Stomach smooth muscle (tissue), 2 donors: ENCODE data around the gene PIK3C2B.
"Not testable (repeated sequence)": the region's sequence is repeated elsewhere in the genome, so short reads cannot be mapped to it uniquely, and the experiment has no call there.

Source experiments
- H3K27ac ChIP-seq: one replicate; pipeline ENCODE4 v1.7.0; 2013; ENCODE audit warnings: mild to moderate bottlenecking, low read length, inconsistent platforms
- H3K27me3 ChIP-seq, 2 donors: one replicate each; pipeline ENCODE4 v1.7.0; 2013; ENCODE audit warnings: low read length in 2 of 2; ENCODE audit not compliant: insufficient read depth in 2 of 2, control insufficient read depth in 1 of 2
- H3K36me3 ChIP-seq, 2 donors: one replicate each; pipeline ENCODE4 v1.7.0; 2013; ENCODE audit warnings: low read length in 2 of 2; ENCODE audit not compliant: control insufficient read depth in 2 of 2, insufficient read depth in 2 of 2
- H3K4me1 ChIP-seq: one replicate; pipeline ENCODE4 v1.7.0; 2013; ENCODE audit warnings: low read length; ENCODE audit not compliant: control insufficient read depth, insufficient read depth
- H3K4me3 ChIP-seq, 2 donors: one replicate each; pipeline ENCODE4 v1.7.0; 2013; ENCODE audit warnings: low read length in 2 of 2
- H3K9ac ChIP-seq, 2 donors: one replicate each; pipeline ENCODE4 v1.7.0; 2013; ENCODE audit warnings: low read length in 2 of 2, mild to moderate bottlenecking in 1 of 2
- H3K9me3 ChIP-seq, 2 donors: one replicate each; pipeline ENCODE4 v1.7.0; 2013; ENCODE audit warnings: low read length in 2 of 2; ENCODE audit not compliant: control insufficient read depth in 2 of 2
- donor health status: healthy.
- donor health status: Pancreatic carcinoma.

PIK3C2B gene

GRCh38 chr1:204493984-204494280, 673 bp downstream of the PIK3C2B start:
- H3K27me3 ChIP-seq, result no peaks in the 10 kb centered on the region
- H3K36me3 ChIP-seq, result no peaks in the 10 kb centered on the region
- H3K9me3 ChIP-seq, result no peaks in the 10 kb centered on the region
- peak overlapping the region; percentile 69 to 79 for H3K9ac ChIP-seq
- H3K4me3 ChIP-seq, result peak overlapping the region; percentile 87 to 95
- peaks cover 22% of the 10 kb centered on the region for H3K4me1 ChIP-seq
- peak overlapping the region; percentile 85 for H3K27ac ChIP-seq

GRCh38 chr1:204493145-204493983, 1.2 kb downstream of the PIK3C2B start:
- no peaks in the 10 kb centered on the region for H3K9me3 ChIP-seq
- peak overlapping the region; percentile 69 to 79 for H3K9ac ChIP-seq
- H3K27me3 ChIP-seq, result no peaks in the 10 kb centered on the region
- H3K4me3 ChIP-seq, result peak overlapping the region; percentile 87 to 95
- H3K36me3 ChIP-seq, result no peaks in the 10 kb centered on the region
- peak overlapping the region; percentile 85 for H3K27ac ChIP-seq
- peaks cover 22% of the 10 kb centered on the region for H3K4me1 ChIP-seq

GRCh38 chr1:204491655-204492054, 3.0 kb downstream of the PIK3C2B start:
- no peaks in the 10 kb centered on the region for H3K27me3 ChIP-seq
- no peak overlapping the region for H3K9ac ChIP-seq
- no peaks in the 10 kb centered on the region for H3K9me3 ChIP-seq
- H3K4me3 ChIP-seq, result no peak overlapping the region
- no peaks in the 10 kb centered on the region for H3K36me3 ChIP-seq
- H3K27ac ChIP-seq, result no peak overlapping the region
- peaks cover 22% of the 10 kb centered on the region for H3K4me1 ChIP-seq

GRCh38 chr1:204487256-204487615, 7.4 kb downstream of the PIK3C2B start:
- H3K9me3 ChIP-seq, result no peaks in the 10 kb centered on the region
- H3K4me1 ChIP-seq, result peaks cover 6% of the 10 kb centered on the region
- no peak overlapping the region for H3K4me3 ChIP-seq
- no peaks in the 10 kb centered on the region for H3K27me3 ChIP-seq
- no peak overlapping the region for H3K27ac ChIP-seq
- H3K9ac ChIP-seq, result no peak overlapping the region
- H3K36me3 ChIP-seq, result no peaks in the 10 kb centered on the region

GRCh38 chr1:204486513-204487255, 7.9 kb downstream of the PIK3C2B start:
- not testable (repeated sequence) for H3K9ac ChIP-seq, H3K36me3 ChIP-seq, H3K27me3 ChIP-seq, H3K4me3 ChIP-seq, H3K9me3 ChIP-seq, H3K27ac ChIP-seq, H3K4me1 ChIP-seq

- Histone ChIP-seq H3K4me1 (peaks cover 19% of the 10 kb centered on the region), H3K9me3 (no peaks in the 10 kb centered on the region), H3K27ac (no peak overlapping the region), H3K9ac (no peak overlapping the region), H3K27me3 (no peaks in the 10 kb centered on the region), H3K36me3 (no peaks in the 10 kb centered on the region), H3K4me3 (no peak overlapping the region)
Observed at GRCh38 chr1:204483791-204484190, 10.8 kb downstream of the PIK3C2B start.

GRCh38 chr1:204480515-204480914, 14.1 kb downstream of the PIK3C2B start:
- H3K4me1 ChIP-seq, result peaks cover 36% of the 10 kb centered on the region
- H3K27ac ChIP-seq, result no peak overlapping the region

GRCh38 chr1:204479387-204480136, 15.0 kb downstream of the PIK3C2B start:
- Histone ChIP-seq H3K9me3 (no peaks in the 10 kb centered on the region), H3K27ac (no peak overlapping the region), H3K4me1 (peaks cover 36% of the 10 kb centered on the region), H3K36me3 (no peaks in the 10 kb centered on the region), H3K4me3 (no peak overlapping the region), H3K9ac (no peak overlapping the region), H3K27me3 (no peaks in the 10 kb centered on the region)

More at GRCh38 chr1:204480515-204480914, 14.1 kb downstream of the PIK3C2B start:
- Histone ChIP-seq H3K9me3 (no peaks in the 10 kb centered on the region), H3K27me3 (no peaks in the 10 kb centered on the region), H3K36me3 (no peaks in the 10 kb centered on the region), H3K4me3 (no peak overlapping the region), H3K9ac (no peak overlapping the region)

- Histone ChIP-seq H3K9ac (no peak overlapping the region), H3K36me3 (no peaks in the 10 kb centered on the region), H3K27ac (no peak overlapping the region), H3K4me3 (no peak overlapping the region), H3K27me3 (no peaks in the 10 kb centered on the region), H3K9me3 (no peaks in the 10 kb centered on the region), H3K4me1 (peaks cover 36% of the 10 kb centered on the region)
Observed at GRCh38 chr1:204478921-204479320, 15.7 kb downstream of the PIK3C2B start.

- no peaks in the 10 kb centered on the region for H3K36me3 ChIP-seq
- H3K9me3 ChIP-seq, result no peaks in the 10 kb centered on the region
- H3K9ac ChIP-seq, result no peak overlapping the region
- no peak overlapping the region for H3K4me3 ChIP-seq
- H3K4me1 ChIP-seq, result peaks cover 36% of the 10 kb centered on the region
- no peak overlapping the region for H3K27ac ChIP-seq
- no peaks in the 10 kb centered on the region for H3K27me3 ChIP-seq
Observed at GRCh38 chr1:204478172-204478899, 16.3 kb downstream of the PIK3C2B start.
